Karpas-422 (cell line): ENCODE measurements around the gene USH2A. TPM values are rescaled to one million over a fixed set of nuclear protein-coding genes. Genes with fewer than 3 reads are reported as not detected.

Experiments used
- DNase-seq: peaks from one replicate; pipeline ENCODE4 v3.0.0-alpha.2; 2015
- H2AFZ ChIP-seq: fragments of 200-600 bp; sonication (generic); 2 replicates; pipeline ENCODE4 v1.6.1; 2014; ENCODE audit warnings: antibody characterized with exemption, low read length, mixed read lengths
- H3K27ac ChIP-seq: fragments of 200-600 bp; sonication (generic); 2 replicates; pipeline ENCODE4 v1.5.1; 2014; ENCODE audit warnings: mild to moderate bottlenecking, low read length, moderate library complexity
- H3K27me3 ChIP-seq: fragments of 200-600 bp; sonication (generic); 2 replicates; pipeline ENCODE4 v1.6.1; 2014; ENCODE audit warnings: low read length, mixed read lengths
- H3K36me3 ChIP-seq: fragments of 200-600 bp; sonication (generic); 2 replicates; pipeline ENCODE4 v1.6.1; 2014; ENCODE audit warnings: low read length, mixed read lengths; ENCODE audit not compliant: insufficient read depth
- H3K4me1 ChIP-seq: fragments of 200-600 bp; sonication (generic); 2 replicates; pipeline ENCODE4 v1.6.1; 2014; ENCODE audit warnings: mild to moderate bottlenecking, low read length, mixed read lengths
- H3K4me2 ChIP-seq: fragments of 200-600 bp; sonication (generic); 2 replicates; pipeline ENCODE4 v1.6.1; 2014; ENCODE audit warnings: low read length, low read depth, mild to moderate bottlenecking; ENCODE audit not compliant: poor library complexity, severe bottlenecking
- H3K4me3 ChIP-seq: fragments of 200-600 bp; sonication (generic); 2 replicates; pipeline ENCODE4 v1.5.1; 2014; ENCODE audit warnings: mild to moderate bottlenecking, antibody characterized with exemption, low read length, mixed read lengths
- H3K79me2 ChIP-seq: fragments of 200-600 bp; sonication (generic); 2 replicates; pipeline ENCODE4 v1.6.1; 2014; ENCODE audit warnings: mild to moderate bottlenecking, low read length, mixed read lengths
- H3K9ac ChIP-seq: fragments of 200-600 bp; sonication (generic); 2 replicates; pipeline ENCODE4 v1.6.0; 2014; ENCODE audit warnings: low read length
- H3K9me2 ChIP-seq: fragments of 200-600 bp; sonication (generic), shearing (Covaris generic); replicated peaks from 2 replicates; pipeline ENCODE4 v1.6.0; 2014; ENCODE audit warnings: mild to moderate bottlenecking, low read length, moderate library complexity; ENCODE audit not compliant: insufficient read depth
- H3K9me3 ChIP-seq: fragments of 300-700, 200-600 bp; sonication (generic); 2 replicates; pipeline ENCODE4 v1.6.1; 2014; ENCODE audit warnings: low read length, mixed read lengths
- H4K20me1 ChIP-seq: fragments of 200-600 bp; sonication (generic); 2 replicates; pipeline ENCODE4 v1.6.1; 2014; ENCODE audit warnings: mild to moderate bottlenecking, antibody characterized with exemption, low read length, low read depth; ENCODE audit not compliant: insufficient read depth
- total RNA-seq: library from RNA; depleted of rRNA; stranded (reverse); fragments of >200 nt; shearing (Covaris generic); gene quantifications from 2 replicates; pipeline ENCODE4 v1.2.3, GENCODE V29; 2014; ENCODE audit warnings: low replicate concordance

The USH2A gene
- total RNA-seq, 1 experiment from 2014 or later, result not detected

- H3K9me3 ChIP-seq, result 0 out of 2 replicates have a peak, but pooled peaks cover 3% of the 10 kb centered on the region
- no peak overlapping the region for H2AFZ ChIP-seq
- DNase-seq, result no peak
Measured at GRCh38 chr1:216457356-216457755, 34.1 kb upstream of the USH2A start.

GRCh38 chr1:216456682-216457081 is 33.4 kb upstream of the USH2A start:
- H3K9me3 ChIP-seq, result 0 out of 2 replicates have a peak, but pooled peaks cover 3% of the 10 kb centered on the region
- H3K9ac ChIP-seq, result no peak overlapping the region
- H3K36me3 ChIP-seq, result no peaks in the 10 kb centered on the region
- H3K4me2 ChIP-seq, result no peak overlapping the region
- no peak overlapping the region for H3K4me3 ChIP-seq
- 0 out of 2 replicates have a peak, but pooled peaks cover 3% of the 10 kb centered on the region for H3K9me2 ChIP-seq
- H4K20me1 ChIP-seq, result no peaks in the 10 kb centered on the region
- H3K79me2 ChIP-seq, result no peaks in the 10 kb centered on the region
- no peaks in the 10 kb centered on the region for H3K27me3 ChIP-seq
- H2AFZ ChIP-seq, result no peak overlapping the region
- H3K4me1 ChIP-seq, result no peaks in the 10 kb centered on the region
- no peak overlapping the region for H3K27ac ChIP-seq
- DNase-seq, result no peak

More at GRCh38 chr1:216457356-216457755, 34.1 kb upstream of the USH2A start:
- Histone ChIP-seq H3K4me2 (no peak overlapping the region), H3K4me1 (no peaks in the 10 kb centered on the region), H3K79me2 (no peaks in the 10 kb centered on the region), H3K9me2 (0 out of 2 replicates have a peak, but pooled peaks cover 3% of the 10 kb centered on the region), H3K4me3 (no peak overlapping the region), H3K27ac (no peak overlapping the region), H3K9ac (no peak overlapping the region), H3K27me3 (no peaks in the 10 kb centered on the region), H3K36me3 (no peaks in the 10 kb centered on the region), H4K20me1 (no peaks in the 10 kb centered on the region)

GRCh38 chr1:216453777-216454176 is 30.5 kb upstream of the USH2A start:
- Histone ChIP-seq H3K4me1 (no peaks in the 10 kb centered on the region), H2AFZ (no peak overlapping the region), H3K36me3 (no peaks in the 10 kb centered on the region), H3K4me3 (no peak overlapping the region), H4K20me1 (no peaks in the 10 kb centered on the region), H3K4me2 (no peak overlapping the region), H3K9me2 (0 out of 2 replicates have a peak, but pooled peaks cover 3% of the 10 kb centered on the region), H3K27ac (no peak overlapping the region), H3K9me3 (0 out of 2 replicates have a peak, but pooled peaks cover 3% of the 10 kb centered on the region), H3K27me3 (no peaks in the 10 kb centered on the region), H3K9ac (no peak overlapping the region), H3K79me2 (no peaks in the 10 kb centered on the region)
- no peak for DNase-seq

DNA sequence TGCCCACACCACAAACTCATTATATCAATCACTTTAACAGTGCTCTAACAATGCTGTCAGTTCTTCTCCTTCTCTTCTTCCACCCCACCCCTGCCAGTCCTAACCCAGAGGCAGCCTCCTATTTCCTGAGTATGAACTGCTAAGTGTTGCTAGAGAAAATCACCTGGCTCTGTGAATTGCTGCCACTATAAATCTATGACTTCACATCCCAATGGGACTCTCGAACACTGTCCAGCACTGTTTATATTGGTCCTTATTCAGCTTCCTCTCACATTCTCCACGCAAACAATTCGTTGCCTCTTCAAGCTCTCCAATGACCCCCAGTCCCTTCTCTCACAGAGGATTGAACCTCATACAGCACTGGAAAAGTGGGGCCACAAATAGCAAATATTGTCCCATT is 27.0 kb upstream of the USH2A start:
- Histone ChIP-seq H3K4me2 (no peak overlapping the region), H3K9me2 (no peaks in the 10 kb centered on the region), H3K9me3 (no peaks in the 10 kb centered on the region), H3K79me2 (no peaks in the 10 kb centered on the region), H2AFZ (no peak overlapping the region), H3K27me3 (no peaks in the 10 kb centered on the region), H3K4me3 (no peak overlapping the region), H3K27ac (no peak overlapping the region), H3K9ac (no peak overlapping the region), H4K20me1 (no peaks in the 10 kb centered on the region), H3K36me3 (no peaks in the 10 kb centered on the region), H3K4me1 (no peaks in the 10 kb centered on the region)
- DNase-seq, result no peak

DNA sequence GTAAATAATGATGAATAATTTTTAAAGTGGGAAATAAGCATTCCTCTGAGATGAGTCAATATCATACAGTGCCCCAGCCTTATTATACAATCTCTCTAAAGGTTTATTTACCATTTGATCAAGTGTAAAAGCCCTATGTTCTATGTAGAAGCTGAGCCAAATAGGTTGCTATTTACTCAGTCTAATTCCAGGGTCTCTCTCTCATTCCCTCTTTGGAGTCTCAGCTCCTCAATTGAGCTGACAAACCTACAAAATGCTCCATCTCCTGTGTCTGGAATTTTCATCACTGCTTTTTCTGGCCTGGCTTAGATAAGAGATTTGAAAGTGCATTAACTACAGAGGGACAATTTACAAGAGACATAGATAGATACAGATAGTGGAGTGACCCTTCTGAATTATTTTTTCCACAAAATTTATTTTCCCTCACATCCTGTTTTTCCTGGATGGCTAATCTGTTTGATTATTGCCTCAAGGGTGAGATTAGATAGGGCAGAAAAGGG is 24.8 kb upstream of the USH2A start:
- Histone ChIP-seq H3K36me3 (no peaks in the 10 kb centered on the region), H3K4me1 (no peaks in the 10 kb centered on the region), H3K9ac (no peak overlapping the region), H3K27me3 (no peaks in the 10 kb centered on the region), H3K9me3 (no peaks in the 10 kb centered on the region; the same call in 1 of the 2 replicates), H3K4me3 (no peak overlapping the region), H3K27ac (no peak overlapping the region), H3K4me2 (no peak overlapping the region), H3K79me2 (no peaks in the 10 kb centered on the region), H4K20me1 (no peaks in the 10 kb centered on the region), H3K9me2 (no peaks in the 10 kb centered on the region; the same call in none of the 2 replicates), H2AFZ (no peak overlapping the region)
- DNase-seq, result no peak

DNA sequence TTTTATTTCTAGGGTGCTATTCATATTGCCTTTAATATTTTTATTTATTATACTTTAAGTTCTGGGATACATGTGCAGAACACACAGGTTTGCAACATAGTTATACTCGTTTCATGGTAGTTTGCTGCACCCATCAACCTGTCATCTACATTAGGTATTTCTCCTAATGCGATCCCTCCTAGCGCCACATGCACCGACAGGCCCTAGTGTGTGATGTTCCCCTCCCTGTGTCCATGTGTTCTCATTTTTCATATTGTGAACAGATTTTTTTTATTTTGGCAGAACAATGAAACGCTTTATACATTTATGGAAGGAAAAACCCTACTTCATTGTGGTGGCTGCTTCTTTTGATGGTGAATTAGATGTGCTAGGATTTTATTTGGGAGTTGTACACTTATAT is 14.4 kb upstream of the USH2A start:
- Histone ChIP-seq H3K4me2 (no peak overlapping the region), H4K20me1 (no peaks in the 10 kb centered on the region), H3K27ac (no peak overlapping the region), H3K79me2 (no peaks in the 10 kb centered on the region), H3K9me2 (no peaks in the 10 kb centered on the region), H3K4me1 (no peaks in the 10 kb centered on the region), H3K27me3 (no peaks in the 10 kb centered on the region), H3K36me3 (no peaks in the 10 kb centered on the region), H2AFZ (no peak overlapping the region), H3K9me3 (no peaks in the 10 kb centered on the region), H3K9ac (no peak overlapping the region), H3K4me3 (no peak overlapping the region)
- DNase-seq, result no peak

- H3K27me3 ChIP-seq, result no peaks in the 10 kb centered on the region
- no peaks in the 10 kb centered on the region for H3K36me3 ChIP-seq
- no peaks in the 10 kb centered on the region for H3K79me2 ChIP-seq
- no peak for DNase-seq
- no peak overlapping the region for H2AFZ ChIP-seq
- no peaks in the 10 kb centered on the region for H3K4me1 ChIP-seq
- no peaks in the 10 kb centered on the region for H3K9me3 ChIP-seq
- H3K4me2 ChIP-seq, result no peak overlapping the region
- H4K20me1 ChIP-seq, result no peaks in the 10 kb centered on the region
- no peaks in the 10 kb centered on the region for H3K9me2 ChIP-seq
- no peak overlapping the region for H3K9ac ChIP-seq
- H3K4me3 ChIP-seq, result no peak overlapping the region
- H3K27ac ChIP-seq, result no peak overlapping the region
Measured at GRCh38 chr1:216434232-216434631, 11.0 kb upstream of the USH2A start.

- H4K20me1 ChIP-seq, result no peaks in the 10 kb centered on the region
- H3K36me3 ChIP-seq, result no peaks in the 10 kb centered on the region
- H3K4me1 ChIP-seq, result no peaks in the 10 kb centered on the region
- no peak overlapping the region for H2AFZ ChIP-seq
- no peak overlapping the region for H3K4me2 ChIP-seq
- H3K9me3 ChIP-seq, result no peaks in the 10 kb centered on the region
- H3K4me3 ChIP-seq, result no peak overlapping the region
- H3K9ac ChIP-seq, result no peak overlapping the region
- no peak for DNase-seq
- H3K27me3 ChIP-seq, result no peaks in the 10 kb centered on the region
- no peak overlapping the region for H3K27ac ChIP-seq
- H3K9me2 ChIP-seq, result no peaks in the 10 kb centered on the region
- H3K79me2 ChIP-seq, result no peaks in the 10 kb centered on the region
Measured at GRCh38 chr1:216433175-216433574, 9.9 kb upstream of the USH2A start.
